Cerebellar cortex (tissue), 1 donor: ENCODE measurements around the gene UNC93B1.

Experiments
- DNase-seq: peaks from one replicate; pipeline ENCODE4 v3.0.0-alpha.2; 2015; ENCODE audit warnings: low spot score

UNC93B1 gene

GRCh38 chr11:68003846-68004550, at the start of gene UNC93B1:
TSS of gene UNC93B1 (minus strand) at chr11:68004097. CDS start at chr11:68004043, 54 bp downstream.
- DNase-seq = peak; percentile 60

GRCh38 chr11:68053117-68053516, 49.2 kb upstream of the UNC93B1 start:
- no peak for DNase-seq

GRCh38 chr11:68052137-68052873, 48.4 kb upstream of the UNC93B1 start:
- no peak for DNase-seq

- peak; percentile 21 for DNase-seq
These were observed 47.6 kb upstream of the UNC93B1 start for GRCh38 chr11:68051191-68052136.

- no peak for DNase-seq
These were observed 46.5 kb upstream of the UNC93B1 start for GRCh38 chr11:68050371-68050841.

- no peak for DNase-seq
These were observed 45.8 kb upstream of the UNC93B1 start for GRCh38 chr11:68049509-68050370.

GRCh38 chr11:68048681-68049508, 45.0 kb upstream of the UNC93B1 start:
- no peak for DNase-seq

GRCh38 chr11:68047437-68048290, 43.8 kb upstream of the UNC93B1 start:
- DNase-seq = no peak

GRCh38 chr11:68044898-68045351, 41.0 kb upstream of the UNC93B1 start:
- no peak for DNase-seq

- DNase-seq = no peak
These were observed 40.4 kb upstream of the UNC93B1 start for GRCh38 chr11:68044145-68044813.

GRCh38 chr11:68043349-68044144, 39.6 kb upstream of the UNC93B1 start:
- DNase-seq = no peak

- DNase-seq = no peak
These were observed 39.1 kb upstream of the UNC93B1 start for GRCh38 chr11:68043029-68043348.

GRCh38 chr11:68042219-68043028, 38.5 kb upstream of the UNC93B1 start:
- DNase-seq = peak; percentile 22

- DNase-seq = no peak
These were observed 37.8 kb upstream of the UNC93B1 start for GRCh38 chr11:68041617-68042218.

GRCh38 chr11:68040957-68041591, 37.2 kb upstream of the UNC93B1 start:
- no peak for DNase-seq
